Mononuclear cell (primary cell): Measurements from ENCODE around the gene NAT16. TPM values are rescaled to one million over a fixed set of nuclear protein-coding genes. Genes with fewer than 3 reads are reported as not detected.
"Not testable (repeated sequence)": the region's sequence is repeated elsewhere in the genome, so short reads cannot be mapped to it uniquely, and the experiment has no call there.

Experiments used
- H3K27me3 ChIP-seq: 2 replicates; pipeline ENCODE4 v1.6.0; 2011; ENCODE audit warnings: low read length, control low read depth; ENCODE audit not compliant: insufficient read depth
- H3K4me1 ChIP-seq: 2 replicates; pipeline ENCODE4 v1.5.1; 2011; ENCODE audit warnings: mild to moderate bottlenecking, low read length, control low read depth; ENCODE audit not compliant: insufficient read depth
- H3K4me3 ChIP-seq: 2 replicates; pipeline ENCODE4 v1.5.1; 2011; ENCODE audit warnings: mild to moderate bottlenecking, low read length, moderate library complexity
- H3K9me3 ChIP-seq: 2 replicates; pipeline ENCODE4 v1.5.1; 2011; ENCODE audit warnings: low read depth, mild to moderate bottlenecking, control low read depth, low read length
- total RNA-seq: library from RNA; depleted of rRNA; stranded (reverse); fragments of >200 nt; gene quantifications from one replicate; pipeline ENCODE4 v1.2.3, GENCODE V29; 2012

The NAT16 gene
- total RNA-seq, 1 donor = not detected

- H3K4me1 ChIP-seq = peaks cover 41% of the 10 kb centered on the region
- H3K9me3 ChIP-seq = no peaks in the 10 kb centered on the region
- H3K27me3 ChIP-seq = peaks cover 6% of the 10 kb centered on the region
- H3K4me3 ChIP-seq = peak overlapping the region; percentile 22
Observed at GRCh38 chr7:101121991-101122932, 57.8 kb downstream of the NAT16 start.

GRCh38 chr7:101121631-101121990 lies 58.5 kb downstream of the NAT16 start:
- H3K4me1 ChIP-seq = peaks cover 34% of the 10 kb centered on the region
- H3K9me3 ChIP-seq, H3K27me3 ChIP-seq, H3K4me3 ChIP-seq: not testable (repeated sequence)

Other genes with a start within 250 kb of the NAT16 start
- not detected for gene MUC3A, start 230.8 kb downstream of the NAT16 start, total RNA-seq
- 0.10 TPM for gene MUC12, start 210.7 kb downstream of the NAT16 start, total RNA-seq
- gene MUC17, start 160.2 kb downstream of the NAT16 start, total RNA-seq = under 0.01 TPM
- gene TRIM56, start 94.8 kb downstream of the NAT16 start, total RNA-seq = 10.4 TPM
- 2.3 TPM for gene SERPINE1, start 53.2 kb downstream of the NAT16 start, total RNA-seq
- gene AP1S1, start 25.8 kb downstream of the NAT16 start, total RNA-seq = 5.0 TPM
- gene VGF, start 14.7 kb downstream of the NAT16 start, total RNA-seq = not detected
- gene MOGAT3, start 20.7 kb upstream of the NAT16 start, total RNA-seq = not detected
- gene PLOD3, start 37.3 kb upstream of the NAT16 start, total RNA-seq = 8.7 TPM
- 28.1 TPM for gene ZNHIT1, start 37.9 kb upstream of the NAT16 start, total RNA-seq
- gene CLDN15, start 57.5 kb upstream of the NAT16 start, total RNA-seq = 4.5 TPM
- 83.9 TPM for gene FIS1, start 64.8 kb upstream of the NAT16 start, total RNA-seq
- gene IFT22, start 141.5 kb upstream of the NAT16 start, total RNA-seq = 1.5 TPM
- gene COL26A1, start 182.6 kb upstream of the NAT16 start, total RNA-seq = 0.21 TPM